ENCODE data around the gene TOM1.

The TOM1 gene

DNA sequence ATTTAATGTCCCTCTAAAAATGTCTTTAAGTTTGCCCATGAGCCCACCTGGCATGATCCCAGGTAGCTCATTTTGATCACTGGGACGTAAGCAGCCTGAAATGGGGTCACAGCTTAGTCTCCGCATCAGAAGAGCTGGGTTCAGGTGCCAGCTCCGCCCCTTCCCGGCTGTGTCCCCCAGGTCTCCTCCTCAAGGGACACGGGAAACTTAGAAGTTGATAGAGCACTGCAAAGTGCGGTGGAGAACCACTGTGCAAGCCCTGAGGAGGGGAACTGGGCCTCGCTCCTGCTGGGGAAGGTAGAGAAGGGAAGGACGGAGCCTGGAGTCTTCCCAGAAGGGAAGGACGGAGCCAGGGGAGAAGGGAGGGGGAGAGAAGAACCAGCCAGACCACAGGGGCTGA is 7.7 kb downstream of the TOM1 start:
- no peak for DNase-seq (ENCODE audit: low read depth, low spot score)

DNA sequence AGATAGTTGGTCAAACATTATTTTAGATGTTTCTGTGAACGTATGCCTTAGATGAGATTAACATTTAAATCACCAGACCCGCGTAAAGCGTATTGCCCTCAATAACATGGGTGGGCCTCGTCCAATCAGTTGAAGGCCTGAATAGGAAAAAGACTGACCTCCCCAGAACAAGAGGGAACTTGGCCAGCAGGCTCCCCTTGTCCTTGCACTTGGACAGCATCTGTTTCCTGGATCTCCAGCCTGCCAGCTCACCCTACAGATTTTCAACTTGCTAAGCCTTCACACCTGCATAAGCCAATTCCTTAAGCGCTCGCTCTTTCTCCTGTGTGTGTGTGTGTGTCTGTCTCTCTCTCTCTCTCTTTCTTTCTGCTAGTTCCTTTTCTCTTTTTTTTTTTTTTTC is 8.2 kb downstream of the TOM1 start:
- no peak for DNase-seq (ENCODE audit: low read depth, low spot score)

DNA sequence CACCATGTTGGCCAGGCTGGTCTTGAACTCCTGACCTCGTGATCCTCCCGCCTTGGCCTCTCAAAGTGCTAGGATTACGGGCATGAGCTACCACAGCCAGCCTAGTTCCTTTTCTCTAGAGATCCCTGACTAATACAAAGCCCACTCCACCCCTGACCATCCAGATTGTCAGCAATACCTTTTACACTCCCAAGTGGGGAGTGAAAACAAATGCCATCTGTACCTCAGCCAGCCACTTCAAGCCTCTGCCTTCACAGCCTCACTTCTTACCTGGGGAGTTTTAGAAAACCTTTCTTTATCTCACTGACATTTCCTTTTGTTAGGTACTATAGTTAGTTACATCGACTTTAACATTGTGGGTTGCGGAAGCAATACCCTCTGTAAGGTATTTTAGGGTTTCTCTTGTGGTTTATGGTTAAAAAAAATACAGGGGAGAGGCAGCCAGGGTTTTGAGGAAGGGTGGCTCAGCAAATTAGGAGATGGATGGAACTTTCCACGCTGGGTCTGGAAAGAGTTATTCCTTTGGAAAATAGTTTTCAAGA is 8.9 kb downstream of the TOM1 start:
- DNase-seq (ENCODE audit: low read depth, low spot score), result no peak

DNA sequence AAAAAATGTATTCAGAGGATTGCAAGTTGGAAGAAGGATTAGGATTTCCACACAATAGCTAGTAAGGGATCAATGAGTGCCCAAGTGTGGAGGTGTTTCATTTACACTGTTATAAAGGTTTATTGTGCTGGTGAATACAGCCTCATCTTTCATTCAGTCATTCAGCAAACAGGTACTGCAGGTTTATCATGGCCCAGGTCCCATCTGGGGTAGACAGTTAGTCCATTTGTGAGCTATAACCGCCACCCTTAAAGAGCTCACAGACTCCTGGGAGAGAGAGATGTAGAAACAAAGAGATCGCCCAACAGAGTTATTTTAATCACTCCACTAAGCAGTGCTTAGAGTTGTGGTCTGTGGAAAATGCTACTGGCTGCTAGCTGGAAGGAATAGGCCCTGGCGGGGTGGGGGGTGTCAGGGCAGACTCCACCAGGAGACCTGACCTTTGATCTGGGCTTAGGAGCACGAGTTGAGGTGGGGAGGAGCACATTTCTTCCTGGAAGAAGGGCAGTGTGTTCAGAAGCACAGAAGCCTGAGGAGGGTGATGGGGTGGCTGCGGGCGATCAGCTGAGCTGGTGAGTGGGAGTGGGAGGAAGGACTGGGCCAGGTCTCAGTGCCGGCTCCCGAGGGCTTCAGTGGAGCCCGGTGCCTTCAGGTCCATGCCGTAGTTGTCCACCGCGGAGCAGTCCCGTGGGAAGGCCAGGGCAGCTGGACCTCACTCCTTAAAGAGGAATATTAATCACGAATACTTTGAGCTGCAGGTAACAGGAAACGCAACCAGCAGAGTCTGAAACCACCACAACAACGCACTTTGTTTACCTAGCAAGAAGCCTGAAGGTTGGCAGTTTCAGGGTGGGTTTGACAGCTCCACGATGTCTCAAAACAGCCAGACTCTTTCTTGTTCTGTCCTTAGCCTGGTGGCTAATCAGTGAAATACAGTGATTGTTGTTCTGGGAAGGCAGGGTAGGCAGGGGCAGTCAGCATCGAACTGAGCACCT is 11.2 kb downstream of the TOM1 start:
- no peak for DNase-seq (ENCODE audit: low read depth, low spot score)

DNA sequence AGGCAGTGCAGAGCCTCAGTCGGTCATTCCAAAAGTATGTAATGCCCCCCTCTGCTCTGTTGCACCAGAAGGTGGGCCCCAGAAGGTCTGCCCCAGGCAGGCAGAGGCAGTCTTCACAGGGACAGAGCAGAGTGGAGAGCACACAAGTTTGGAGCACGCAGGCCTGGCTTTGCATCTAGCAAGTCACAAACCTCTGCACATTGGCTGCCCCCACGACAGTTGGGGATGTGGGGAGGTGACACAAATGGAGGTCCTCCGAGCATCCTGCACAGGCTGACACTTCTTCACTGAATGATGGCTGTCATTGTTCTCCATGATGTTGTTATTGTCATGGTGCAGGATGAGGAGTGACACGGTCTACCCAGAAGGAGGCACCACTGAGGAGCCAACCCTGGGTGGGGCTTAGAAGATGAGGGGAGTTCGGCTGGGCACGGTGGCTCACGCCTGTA is 11.9 kb downstream of the TOM1 start:
- no peak for DNase-seq (ENCODE audit: low read depth, low spot score)

DNA sequence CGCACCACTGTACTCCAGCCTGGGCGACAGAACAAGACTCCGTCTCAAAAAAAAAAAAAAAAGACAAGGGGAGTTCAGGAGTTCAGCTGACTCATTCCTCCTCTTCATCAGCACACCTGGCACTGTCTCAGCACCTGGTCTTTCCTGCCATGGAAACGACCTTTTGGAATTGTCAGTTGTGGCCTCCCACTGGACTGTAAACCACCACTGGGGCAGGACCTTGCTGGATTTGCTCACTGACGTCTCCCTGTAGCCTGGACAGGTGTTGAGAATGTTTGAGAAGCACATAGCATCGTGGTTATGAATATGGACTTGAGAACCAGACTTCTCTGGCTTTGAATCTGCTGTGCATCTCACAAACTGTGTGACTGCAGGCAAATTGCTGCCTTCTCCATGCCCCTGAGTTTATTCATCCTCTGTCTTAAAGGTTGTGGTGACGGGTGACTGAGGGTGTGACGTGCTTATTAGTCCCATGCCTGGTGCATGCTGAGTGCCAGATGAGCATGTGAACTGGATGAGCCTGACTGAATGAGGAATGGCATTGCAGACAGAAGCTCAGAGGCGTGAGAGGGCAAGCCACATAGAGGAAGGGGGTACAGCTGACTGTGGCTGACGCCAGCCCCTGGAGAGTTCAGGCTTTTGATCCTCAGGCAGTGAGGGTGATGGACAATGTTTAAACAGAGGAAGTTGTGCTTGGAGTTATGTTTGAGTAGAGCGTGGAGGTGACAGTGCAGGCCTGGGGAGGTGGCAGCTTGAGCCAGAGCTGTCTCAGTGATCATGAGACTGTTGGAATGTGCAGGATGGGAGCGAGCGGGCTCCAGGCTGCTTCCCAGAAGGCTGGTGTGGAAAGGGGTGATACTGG is 12.7 kb downstream of the TOM1 start:
- no peak for DNase-seq (ENCODE audit: low read depth, low spot score)

GRCh38 chr22:35313311-35314121 is 13.8 kb downstream of the TOM1 start:
- DNase-seq (ENCODE audit: low read depth, low spot score), result no peak

DNA sequence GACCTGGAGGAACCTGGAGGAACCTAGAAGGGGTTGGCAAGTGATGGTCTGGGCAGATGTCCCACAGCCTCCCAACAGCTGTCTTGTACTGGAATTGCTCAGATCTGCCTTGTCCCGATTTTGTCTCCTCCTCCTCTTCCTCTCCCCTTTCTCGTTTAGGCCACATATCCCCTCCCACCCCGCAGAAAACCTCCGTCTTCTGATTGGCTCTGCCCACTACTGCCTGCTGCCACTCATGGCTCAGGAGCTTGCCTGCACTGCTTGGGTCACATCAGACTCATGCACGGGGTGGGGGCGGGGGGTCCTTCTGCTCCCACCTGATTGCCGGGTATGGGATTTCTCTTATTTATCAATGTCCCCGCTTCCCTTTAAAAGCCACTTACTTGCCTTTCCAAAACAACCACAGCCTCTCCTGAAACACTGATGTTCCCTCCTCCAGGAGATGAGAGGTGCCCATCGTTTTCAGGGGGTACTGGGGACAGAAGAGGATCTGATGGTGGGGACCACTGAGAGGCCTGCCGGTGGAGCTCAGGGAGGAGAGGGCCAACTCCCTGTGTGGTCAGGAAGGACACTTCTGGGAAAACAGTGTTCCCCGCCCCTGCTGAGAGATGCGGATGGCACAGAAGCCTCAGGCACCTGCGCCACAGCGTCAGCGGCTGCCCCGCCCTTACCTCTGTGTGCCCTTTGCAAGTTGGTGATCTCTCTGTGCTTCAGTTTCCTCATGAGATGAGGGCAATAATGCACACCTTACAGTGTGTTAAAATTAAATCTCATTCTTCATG is 14.7 kb downstream of the TOM1 start:
- no peak for DNase-seq (ENCODE audit: low read depth, low spot score)

DNA sequence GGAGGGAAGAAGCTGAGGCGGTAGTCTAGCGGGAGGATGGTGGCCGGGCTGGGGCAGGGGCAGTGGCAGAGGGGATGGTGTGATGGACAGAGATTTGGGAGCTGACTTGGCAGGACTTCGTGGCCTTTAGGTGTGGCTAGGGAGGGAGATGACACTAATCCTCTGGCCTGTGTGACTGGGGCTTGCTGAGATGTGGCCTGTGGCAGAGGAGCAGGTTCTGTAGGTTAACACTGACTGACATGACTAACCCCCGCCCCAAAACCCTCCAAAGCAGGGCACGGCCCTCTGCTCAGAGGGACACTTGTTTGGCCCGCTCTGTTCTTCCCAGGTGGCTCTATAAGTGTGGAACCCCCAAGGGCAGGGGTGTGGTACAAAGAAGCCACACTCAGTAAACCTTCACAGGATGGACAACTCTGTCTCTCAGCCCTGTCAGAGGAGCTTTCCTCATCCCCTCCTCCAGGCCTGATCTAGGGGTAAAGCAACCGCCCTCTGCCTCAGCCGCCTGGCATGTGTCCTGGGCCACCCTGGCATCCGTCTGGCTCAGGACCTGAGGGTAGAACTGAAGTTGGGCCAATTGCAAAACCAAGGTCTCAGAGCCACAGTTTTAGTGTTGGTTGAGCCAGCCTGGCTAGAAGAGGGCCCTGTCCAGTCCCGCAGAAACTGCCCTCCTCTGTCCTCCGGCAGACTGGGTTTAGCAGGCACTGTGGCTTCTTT is 15.6 kb downstream of the TOM1 start:
- no peak for DNase-seq (ENCODE audit: low read depth, low spot score)

DNA sequence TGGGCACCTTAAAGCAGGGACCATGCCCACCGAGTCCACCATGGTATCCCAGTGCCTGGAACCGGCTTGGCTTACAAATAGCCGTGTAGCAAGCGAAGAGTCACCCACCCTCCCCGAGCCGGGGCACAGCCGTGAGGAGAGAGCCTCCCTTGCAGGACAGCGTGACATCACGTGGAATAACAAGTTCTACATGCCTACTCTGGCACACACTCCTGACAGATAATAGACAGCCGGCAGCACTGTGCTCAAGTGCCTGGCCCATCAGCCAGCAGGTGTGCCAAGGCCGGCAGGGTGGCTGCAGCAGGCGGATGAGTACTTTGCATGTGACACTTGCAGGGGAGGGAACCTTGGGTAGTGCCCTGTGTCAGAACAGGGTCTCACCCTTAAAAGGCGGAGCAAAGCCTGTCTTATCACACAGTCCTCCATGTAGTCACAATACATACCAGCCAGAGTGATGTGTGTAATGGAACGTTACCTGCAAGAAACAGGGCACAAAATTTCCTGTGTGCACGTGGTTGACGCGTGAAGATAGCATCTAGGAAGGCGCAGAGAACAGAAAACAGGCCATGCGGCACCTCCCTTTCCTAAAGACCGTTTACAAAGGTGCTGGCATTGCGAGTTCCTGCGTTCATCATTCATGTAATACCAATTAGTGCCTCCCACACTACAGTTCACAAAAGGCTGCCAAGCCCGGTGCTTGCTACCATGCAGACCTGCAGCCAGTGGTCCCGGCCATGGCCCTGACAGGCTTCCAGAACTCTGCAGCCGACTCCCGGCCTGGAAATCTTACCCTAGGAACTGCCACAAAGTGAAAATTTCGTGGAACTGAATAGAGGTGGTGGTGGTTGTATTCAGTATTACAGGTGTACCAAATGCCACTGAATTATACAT is 16.4 kb downstream of the TOM1 start:
- no peak for DNase-seq (ENCODE audit: low read depth, low spot score)

DNA sequence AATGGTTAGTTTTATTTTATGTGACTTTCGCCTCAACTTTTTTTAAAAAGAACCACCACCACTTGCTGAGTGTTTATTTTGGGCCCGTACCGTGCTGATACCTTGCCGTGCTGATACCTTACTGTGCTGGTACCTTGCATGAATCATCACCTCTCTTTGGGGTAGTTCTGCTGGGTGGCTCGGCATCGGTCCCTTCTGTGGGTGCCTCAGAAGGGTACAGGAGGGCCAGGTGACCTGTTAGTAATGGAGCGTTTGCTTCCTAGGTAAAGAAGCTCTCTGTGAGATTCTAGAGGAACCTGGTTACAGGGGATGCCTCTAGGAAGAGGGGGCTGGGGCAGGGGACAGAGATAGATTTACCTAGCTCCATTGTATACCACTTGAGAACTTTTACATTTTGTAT is 17.1 kb downstream of the TOM1 start:
- no peak for DNase-seq (ENCODE audit: low read depth, low spot score)

DNA sequence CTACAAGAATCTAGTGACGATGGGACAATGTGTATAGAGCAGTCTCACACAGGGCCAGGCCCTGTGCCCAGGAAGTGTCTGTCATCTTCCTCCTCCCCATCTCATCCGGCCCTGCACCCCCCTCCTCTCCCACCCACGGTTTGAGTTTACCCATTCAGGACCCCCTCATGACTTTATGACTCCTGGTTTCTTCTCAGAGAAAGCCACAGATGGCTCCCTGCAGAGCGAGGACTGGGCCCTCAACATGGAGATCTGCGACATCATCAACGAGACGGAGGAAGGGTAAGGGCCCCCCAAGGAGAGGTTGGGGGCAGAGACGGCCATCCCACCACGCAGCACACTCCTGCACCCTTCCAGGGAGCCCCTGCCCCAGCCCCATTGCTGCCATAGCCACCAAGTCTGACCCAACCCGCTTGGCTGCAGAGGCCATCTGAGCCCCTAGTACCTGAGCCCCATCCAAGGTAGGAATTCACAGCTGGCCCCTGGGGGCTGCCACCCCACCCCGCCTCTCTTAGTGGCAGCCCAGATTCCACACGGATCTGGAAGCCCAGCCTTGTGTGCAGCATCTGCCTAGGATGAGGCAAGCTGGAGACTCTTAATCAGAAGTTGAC is 18.1 kb downstream of the TOM1 start:
- DNase-seq (ENCODE audit: low read depth, low spot score), result no peak

DNA sequence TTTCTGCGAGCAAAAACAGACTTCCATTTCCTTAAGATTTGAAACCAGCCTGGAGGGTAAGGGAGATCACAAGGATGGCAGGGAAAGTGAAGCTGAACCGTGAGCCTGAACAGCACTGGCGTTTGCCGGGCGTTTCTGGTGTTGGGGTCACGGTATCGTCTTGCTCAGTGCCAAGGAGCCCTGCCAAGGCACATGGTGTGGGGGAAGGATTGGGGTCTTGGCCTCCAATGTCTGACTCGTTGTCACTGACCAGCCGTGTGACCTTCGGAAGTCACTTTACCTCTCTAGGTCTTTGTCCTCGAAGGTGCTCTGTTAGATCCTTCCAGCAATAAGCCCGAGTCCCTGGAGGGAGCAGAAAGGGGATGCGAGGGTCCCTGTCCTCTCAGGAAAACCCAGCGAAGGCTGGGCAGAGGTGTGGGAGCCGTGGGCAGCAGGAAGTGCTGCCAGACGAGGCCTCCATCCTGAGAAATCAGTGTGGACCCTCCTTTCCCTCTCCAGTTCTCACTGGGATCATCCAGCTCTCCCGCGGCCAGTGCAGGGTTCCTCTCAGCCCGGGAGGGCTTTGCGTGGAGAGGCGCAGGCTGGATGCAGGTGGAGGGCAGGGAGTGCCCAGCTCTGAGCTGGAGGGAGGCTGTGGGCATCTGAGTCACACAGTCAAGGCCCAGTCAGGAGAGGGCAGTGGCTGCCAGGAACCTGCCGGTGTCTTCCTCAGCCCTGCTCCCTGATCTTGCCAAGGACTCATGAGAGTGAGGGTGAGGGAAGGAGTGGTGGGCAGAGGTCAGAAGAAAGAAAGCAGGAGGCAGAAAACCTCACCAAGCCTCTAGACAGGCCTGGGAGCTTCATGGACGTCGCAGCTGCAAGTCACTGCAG is 18.9 kb downstream of the TOM1 start:
- no peak for DNase-seq (ENCODE audit: low read depth, low spot score)

GRCh38 chr22:35319244-35319985 is 19.7 kb downstream of the TOM1 start:
- DNase-seq (ENCODE audit: low read depth, low spot score), result no peak

DNA sequence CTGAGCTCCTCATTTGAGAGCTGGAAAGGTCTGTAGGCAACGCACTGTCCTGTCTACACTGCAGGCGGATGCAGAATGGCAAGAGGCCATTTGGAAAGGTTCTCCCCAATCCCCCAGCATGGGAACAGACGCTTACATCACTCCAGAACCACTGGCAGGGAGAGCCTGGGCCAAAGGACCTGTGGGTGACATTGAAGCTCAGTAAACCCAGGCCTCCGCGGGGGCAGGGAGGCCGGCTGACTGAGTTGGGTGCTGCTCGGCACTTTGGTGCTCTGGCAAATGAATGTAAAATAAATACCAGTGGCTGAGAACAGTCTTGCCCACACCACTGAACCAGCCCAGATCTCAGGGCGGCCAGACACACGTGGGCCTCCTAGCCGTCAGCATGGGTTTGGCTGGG is 22.4 kb downstream of the TOM1 start:
- no peak for DNase-seq (ENCODE audit: low read depth, low spot score)

GRCh38 chr22:35322893-35323292 is 23.2 kb downstream of the TOM1 start:
- DNase-seq (ENCODE audit: low read depth, low spot score), result no peak

DNA sequence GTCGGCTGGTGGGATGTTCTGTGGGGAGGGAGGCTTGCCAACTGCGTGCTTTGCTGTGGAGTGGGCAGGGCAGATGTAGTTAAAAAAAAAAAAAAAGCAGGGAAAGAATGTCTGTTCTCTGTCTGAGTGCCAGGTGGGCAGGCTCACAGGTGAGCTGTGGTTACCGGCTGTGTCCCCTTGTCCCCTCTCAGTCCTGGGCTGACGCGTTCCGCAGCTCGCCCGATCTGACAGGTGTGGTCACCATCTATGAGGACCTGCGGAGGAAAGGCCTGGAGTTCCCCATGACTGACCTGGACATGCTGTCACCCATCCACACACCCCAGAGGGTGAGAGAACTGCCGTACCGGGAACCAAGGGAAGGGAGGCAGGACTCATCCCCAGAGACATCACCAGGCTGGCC is 23.6 kb downstream of the TOM1 start:
- no peak for DNase-seq (ENCODE audit: low read depth, low spot score)
